NCI-H2196 (cell line): ENCODE results near the gene RAB22A.

Source experiments
- DNase-seq: peaks from one replicate; lab custom pipeline; 2025; ENCODE audit not compliant: unreplicated experiment; lab: John Stamatoyannopoulos, UW

Gene RAB22A

GRCh38 chr20:58384821-58385220, 75.3 kb downstream of the RAB22A start:
- DNase-seq: no peak

- no peak for DNase-seq
Observed at GRCh38 chr20:58388028-58388601, 78.6 kb downstream of the RAB22A start.

DNA sequence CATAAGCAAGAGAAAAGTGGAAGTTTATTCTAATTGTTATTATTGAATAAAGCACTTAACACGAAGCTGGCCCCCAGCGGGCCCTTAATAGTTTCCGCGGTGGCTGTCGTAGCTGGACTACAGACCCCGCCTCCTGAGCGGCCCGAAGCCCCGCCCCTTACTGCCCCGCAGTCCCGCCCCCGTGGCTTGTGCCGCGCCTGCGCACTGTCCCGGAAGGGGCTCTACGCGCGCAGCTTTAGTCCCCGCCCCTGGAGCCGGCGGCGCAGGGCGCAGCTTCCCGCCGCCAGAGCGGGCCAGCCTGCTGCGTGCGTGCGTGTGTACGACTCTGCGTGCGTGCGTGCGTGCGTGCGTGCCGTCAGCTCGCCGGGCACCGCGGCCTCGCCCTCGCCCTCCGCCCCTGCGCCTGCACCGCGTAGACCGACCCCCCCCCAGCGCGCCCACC, 79.4 kb downstream of the RAB22A start, which contains the start of gene VAPB:
VAPB (plus strand) TSS at position 348 of the 442 bp plus-strand sequence. CDS start 231 bp downstream, outside the sequence.
- peak; percentile 97 for DNase-seq

- peak; percentile 29 for DNase-seq
Observed at GRCh38 chr20:58389324-58389967, 79.9 kb downstream of the RAB22A start.

DNA sequence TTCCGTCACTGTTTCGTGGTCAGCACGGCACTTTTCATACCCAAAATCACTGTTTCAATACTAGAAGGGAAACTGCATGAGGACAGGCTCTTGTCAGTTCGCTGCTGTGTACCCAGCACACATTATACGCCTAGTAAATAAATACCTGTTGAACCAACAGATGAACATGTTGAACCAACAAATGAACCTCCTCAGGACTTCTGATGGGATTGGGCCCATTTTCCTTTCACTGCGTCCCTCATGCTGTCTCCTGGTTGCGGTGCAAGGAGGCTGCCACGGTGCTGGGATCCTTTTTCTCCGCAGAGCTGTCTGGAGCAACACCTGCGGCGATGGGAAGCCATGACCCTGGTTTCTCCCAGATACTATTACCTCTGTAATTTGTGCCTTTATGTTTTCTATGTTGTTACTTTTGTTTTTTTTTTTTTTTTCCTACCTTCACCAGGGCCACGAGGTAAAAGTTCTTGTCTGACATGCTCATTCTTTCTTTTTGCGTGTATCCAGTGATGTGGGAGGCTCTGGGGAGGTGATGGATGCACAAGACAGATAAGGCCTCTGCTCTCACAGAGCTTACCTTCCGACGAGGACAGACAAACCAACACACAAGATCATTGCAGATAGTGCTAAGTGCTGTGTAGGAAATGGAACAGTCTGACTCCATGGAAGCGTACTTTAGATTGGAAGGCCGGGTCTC, 80.6 kb downstream of the RAB22A start:
- DNase-seq: no peak

DNA sequence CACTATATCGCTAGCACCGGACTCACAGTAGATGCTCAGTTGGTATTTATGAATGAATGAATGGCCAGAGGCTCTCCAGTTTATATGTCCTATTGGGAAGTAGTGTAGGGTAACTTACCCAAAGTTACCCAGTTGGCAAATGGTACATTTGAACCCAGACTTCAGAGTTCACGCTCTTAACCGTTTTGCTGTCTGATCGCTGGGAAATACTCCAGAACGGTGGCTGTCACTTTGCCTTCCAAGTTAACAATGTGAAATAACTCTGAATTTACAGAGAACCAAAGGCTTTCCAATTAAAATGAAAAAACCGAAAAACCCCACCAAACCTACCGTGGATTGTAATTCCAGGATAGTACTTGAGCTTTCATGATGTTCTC, 81.1 kb downstream of the RAB22A start:
- no peak for DNase-seq

DNA sequence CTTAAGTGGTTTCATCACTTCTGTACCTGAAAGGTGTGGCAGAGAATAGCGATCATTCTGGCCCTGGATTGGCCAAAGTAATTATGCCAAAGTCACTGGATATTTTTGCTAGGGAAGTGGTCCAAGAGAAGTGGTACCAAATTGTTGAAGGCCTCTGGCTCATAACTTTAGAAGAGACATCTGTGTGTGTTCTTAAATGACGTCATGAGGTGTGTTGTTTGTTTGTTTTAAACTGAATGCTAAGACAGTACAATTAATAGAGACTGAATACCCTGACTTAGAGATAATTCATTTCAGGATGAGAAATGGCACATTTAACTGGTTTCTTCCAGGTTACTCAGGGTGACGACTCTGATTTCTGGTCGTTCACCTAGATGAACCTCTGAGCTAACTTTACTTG, 82.8 kb downstream of the RAB22A start:
- DNase-seq: no peak

DNA sequence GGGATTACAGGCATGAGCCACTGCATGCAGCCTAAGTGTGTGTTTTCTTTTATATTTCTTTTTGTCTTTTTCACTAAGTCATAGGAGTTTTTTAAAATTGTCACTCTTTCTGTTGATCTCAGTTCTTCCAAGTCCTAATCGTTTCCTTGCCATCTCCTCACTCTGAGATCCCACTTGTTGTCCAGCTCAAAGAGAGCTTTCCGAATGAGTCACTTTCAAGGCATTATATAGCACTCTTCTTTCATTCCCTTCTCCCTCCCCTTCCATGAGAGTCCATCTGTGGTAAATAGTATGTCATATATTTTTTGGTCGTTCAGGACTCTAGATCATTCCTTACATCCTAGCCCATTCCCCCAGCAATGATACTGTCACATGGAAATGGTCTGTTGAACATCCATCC, 83.8 kb downstream of the RAB22A start:
- no peak for DNase-seq

DNA sequence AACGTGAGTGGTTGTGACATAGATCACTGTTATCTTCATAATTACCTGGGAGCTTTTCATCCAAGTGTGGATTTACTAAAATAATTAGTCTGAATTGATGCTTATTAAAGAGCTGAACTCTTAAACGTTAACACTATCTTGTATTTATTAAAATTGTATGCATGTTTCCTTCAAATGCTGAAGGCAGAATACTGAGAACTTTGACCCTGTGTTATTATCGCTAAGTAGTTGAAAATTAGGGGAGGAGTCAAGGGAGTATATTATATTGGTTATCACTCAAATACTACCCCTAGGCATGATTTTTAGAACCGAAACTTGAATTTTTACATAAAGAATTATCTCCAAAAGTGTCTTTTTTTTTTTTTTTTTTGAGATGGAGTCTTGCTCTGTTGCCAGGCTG, 85.3 kb downstream of the RAB22A start:
- no peak for DNase-seq

DNA sequence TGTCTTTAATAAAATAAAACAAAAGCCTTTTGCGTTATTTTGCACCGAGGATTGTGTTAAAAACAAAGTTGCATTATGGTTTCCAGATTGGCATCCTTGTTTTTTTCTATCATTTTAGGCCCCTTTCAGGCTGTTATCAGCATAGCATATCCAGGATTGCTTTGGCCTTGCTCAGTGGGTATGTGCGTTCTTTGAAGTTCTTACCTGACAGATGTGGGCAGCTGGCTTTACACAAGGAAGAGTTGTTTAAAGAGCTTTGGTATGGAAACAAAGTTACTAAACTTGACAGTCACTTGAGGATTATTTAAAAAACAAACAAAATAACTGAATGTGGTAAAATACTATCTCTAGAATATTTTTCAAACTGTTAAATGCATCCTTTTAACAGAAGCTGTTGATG, 86.1 kb downstream of the RAB22A start:
- no peak for DNase-seq

DNA sequence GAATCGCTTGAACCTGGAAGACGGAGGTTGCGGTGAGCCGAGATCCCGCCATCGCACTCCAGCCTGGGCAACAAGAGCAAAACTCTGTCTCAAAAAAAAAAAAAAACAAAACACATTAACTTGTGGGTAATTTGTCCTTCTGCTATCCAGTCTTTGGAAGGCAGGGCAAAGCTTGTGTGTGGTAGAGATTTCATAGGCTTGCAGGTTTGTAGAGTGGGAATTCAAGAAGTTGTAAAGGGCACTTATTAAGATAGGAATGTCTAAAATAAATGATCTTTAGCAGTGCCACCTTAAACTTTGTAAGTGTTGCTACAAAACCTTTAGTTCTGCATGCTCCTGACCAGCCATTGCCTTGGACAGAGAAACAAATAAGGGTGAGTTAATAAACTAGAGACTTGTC, 87.9 kb downstream of the RAB22A start:
- DNase-seq: no peak

DNA sequence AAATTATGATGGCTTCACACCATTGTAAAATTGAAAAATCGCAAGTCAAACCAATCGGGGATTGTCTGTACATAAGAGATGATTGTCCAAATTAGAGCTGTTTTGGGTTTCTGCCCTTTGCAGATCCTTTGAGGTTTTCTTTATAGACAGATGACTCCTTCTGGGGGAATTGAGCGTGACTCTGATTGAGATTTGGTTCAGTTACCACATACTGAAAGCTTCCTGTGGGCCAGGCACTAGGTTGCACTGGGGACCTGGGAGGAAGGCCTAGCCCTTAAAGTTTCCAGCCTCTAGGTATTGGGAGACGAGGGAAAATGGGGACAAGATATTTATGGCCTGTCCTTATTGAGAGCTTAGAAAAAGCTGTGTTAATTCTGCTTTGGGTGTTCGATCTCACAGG, 88.7 kb downstream of the RAB22A start:
- no peak for DNase-seq

GRCh38 chr20:58399926-58400325, 90.4 kb downstream of the RAB22A start:
- DNase-seq: no peak

GRCh38 chr20:58401162-58401561, 91.6 kb downstream of the RAB22A start:
- DNase-seq: no peak

DNA sequence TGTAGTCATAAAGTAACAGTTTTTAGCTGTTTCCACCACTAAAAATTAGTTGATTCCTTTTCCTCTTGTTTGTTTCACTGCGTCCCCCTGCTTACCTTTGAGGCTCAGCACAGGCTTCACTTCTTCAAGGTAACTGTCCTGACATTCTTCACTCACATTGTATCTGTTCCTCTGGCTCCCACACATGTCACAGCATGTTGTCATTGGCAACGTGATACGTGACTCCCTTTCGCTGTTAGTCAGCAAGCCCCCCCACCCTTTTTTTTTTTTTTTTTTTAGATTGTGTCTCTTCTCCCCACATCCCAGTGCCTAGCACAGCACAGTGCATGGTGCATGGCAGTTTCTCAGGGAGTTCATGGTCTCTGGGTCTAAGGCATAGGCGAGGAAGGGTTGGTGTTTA, 92.8 kb downstream of the RAB22A start:
- no peak for DNase-seq

- DNase-seq: no peak
Observed at GRCh38 chr20:58402827-58403226, 93.3 kb downstream of the RAB22A start.

- no peak for DNase-seq
Observed at GRCh38 chr20:58403272-58403671, 93.8 kb downstream of the RAB22A start.

- DNase-seq: no peak
Observed at GRCh38 chr20:58405504-58406291, 96.2 kb downstream of the RAB22A start.

DNA sequence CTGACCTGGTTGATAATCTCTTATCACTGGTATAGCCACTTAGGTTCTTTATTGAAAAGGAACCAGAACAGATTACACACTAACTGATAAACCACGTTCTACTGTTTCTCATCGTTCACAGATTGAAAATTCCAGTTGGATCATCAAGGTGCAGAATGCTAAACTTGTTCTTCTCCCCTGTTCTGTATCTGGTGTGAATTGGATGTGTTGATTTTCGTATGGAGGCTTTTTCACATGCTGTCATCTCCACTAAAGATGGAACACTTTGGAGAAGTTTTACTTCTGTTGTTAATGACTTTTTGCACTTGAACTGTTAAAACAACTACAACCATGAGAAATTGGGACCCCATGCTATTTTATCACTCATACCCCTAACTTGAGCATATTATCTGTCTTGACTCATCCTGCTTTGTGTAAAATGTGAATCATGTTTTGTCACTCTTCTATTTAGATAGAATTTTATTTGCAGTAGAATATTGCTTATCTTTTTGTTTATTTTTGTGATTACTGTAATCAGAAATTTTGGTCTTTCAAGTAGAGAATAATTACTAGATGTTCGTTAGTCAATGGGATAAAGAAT, 97.0 kb downstream of the RAB22A start:
- DNase-seq: no peak

DNA sequence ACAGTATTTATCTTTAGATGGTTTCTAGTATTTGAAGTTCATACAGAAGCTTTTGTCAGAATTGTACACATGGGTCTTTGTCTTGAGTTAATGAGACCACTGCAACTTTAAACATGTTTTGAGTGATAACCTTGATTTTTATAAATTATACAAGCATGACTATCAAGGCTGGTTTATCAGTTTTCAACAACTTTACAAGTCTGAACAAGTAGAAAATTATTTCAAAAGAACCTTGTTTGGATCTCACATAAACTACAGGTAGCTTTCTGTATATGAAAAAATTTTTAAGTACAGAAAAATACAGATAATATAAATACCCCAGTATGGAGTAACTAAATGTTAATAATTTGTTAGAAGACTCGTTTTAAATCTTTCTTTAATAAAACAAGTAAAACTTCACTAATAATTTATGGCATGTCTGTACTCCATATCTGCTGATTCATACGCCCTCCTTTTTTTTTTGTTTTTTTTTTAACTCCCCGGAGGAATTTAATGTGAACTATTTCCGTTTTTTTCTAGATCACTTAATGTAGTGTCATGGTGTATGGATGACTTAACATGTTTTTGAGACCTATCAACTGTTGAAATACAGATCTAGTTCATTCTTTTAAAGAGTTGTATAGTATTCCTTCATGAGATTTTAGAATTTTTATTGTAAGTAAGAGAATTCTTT, 97.8 kb downstream of the RAB22A start:
- DNase-seq: no peak
